Loucy (cell line): ENCODE results near the gene LSM12.

ENCODE experiments used
- CTCF ChIP-seq: fragments of 200-600 bp; sonication (generic); conservative IDR thresholded peaks from 2 replicates; pipeline ENCODE4 v1.5.1; 2014; ENCODE audit warnings: mild to moderate bottlenecking, antibody characterized with exemption, low read length
- EZH2phosphoT487 ChIP-seq: fragments of 200-600 bp; IDR thresholded peaks from 2 replicates; pipeline ENCODE4 v1.6.1; 2018; ENCODE audit warnings: antibody characterized with exemption, mild to moderate bottlenecking, moderate library complexity, borderline replicate concordance

GRCh38 chr17:44029736-44030135 lies 36.7 kb downstream of the LSM12 start:
- TF ChIP-seq EZH2phosphoT487 (no peak), CTCF (no peak)
